Suppressor macrophage (primary cell): ENCODE data around the gene DLG2.
"Not testable (repeated sequence)": the region's sequence is repeated elsewhere in the genome, so short reads cannot be mapped to it uniquely, and the experiment has no call there.

Experiments used
- DNase-seq, 4 experiments: peaks; one replicate each; pipeline ENCODE4 v3.0.0-alpha.2; 2020 to 2022

The DLG2 gene

DNA sequence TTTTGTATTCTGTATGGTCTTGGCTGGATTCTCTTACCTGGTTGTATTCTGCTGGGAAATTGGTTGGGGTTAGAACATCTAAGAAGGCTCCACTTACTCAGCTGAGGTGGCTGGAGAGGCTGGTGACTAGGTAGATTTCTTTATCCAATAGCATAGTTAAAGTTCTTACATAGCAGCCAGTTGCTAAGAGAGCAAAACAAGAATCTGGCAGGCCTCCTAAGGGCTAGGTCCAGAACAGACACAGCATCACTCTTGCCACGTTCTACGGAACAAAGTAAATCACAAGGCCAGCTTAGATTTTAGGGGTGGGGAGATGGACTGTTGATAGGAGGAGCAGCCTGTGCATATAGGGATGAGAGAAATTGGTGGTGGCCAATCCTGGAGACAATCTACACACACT, 2199.6 kb downstream of the DLG2 start:
- DNase-seq, result no peak

GRCh38 chr11:83425137-83425466, 2202.0 kb downstream of the DLG2 start:
- no peak for DNase-seq

DNA sequence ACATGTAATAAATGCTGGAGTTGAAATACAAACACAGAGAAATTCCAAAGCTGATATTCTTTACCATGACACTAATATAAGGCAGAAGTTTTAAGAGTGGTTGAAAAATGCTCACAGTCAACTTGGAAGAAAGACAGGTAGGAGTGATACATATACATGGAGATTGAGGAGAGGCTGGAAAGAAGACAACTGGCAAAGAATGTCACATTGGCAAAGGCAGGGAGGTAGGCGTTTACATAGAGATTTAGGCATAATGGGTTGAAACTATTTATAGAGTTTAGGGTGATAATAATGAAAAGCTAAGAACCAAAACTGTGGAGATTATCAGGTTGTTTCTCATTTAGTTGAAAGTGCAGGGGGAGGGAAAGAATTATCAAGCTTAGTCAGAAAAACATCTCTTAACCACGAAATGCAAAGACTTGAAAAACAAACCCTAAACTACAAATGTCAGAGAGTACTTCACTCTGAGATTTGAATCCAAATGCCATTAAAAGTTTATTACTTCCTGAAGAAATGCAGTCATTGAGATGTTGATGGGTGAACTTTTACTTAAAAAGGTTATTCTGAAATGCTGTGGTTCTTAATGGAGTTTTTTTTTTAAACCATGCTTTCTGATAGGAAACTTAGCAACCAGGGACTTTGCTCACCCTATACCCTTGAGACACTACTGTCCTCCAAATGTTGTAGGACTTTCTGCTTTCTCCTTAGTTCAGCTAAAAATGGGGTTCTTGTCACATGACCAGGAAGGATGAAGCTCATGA, 2202.6 kb downstream of the DLG2 start:
- no peak for DNase-seq

GRCh38 chr11:83422641-83423040, 2204.5 kb downstream of the DLG2 start:
- not testable (repeated sequence) for DNase-seq

GRCh38 chr11:83410605-83411565, 2216.3 kb downstream of the DLG2 start:
- DNase-seq, result no peak

DNA sequence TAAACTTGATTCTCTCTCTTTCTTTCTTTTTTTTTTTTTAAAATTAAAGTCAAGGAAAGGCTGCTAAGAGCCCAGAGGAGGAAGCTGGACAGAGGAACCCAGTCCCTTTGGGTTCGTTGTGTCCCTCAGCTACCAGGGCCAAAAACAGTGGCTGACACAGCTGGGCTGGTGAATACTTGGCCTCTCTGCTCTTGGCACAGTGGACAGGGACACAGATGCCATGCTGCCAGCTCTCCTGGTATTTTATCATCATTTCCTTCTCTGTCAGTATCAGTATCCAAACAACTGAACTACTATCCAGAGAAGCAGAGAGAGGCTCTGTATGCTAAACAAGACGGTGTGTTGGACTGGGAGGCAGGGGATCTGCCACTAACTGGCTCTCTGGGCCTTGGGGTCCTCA, 2217.3 kb downstream of the DLG2 start:
- DNase-seq, result no peak

GRCh38 chr11:83409476-83409875, 2217.7 kb downstream of the DLG2 start:
- DNase-seq, result no peak

DNA sequence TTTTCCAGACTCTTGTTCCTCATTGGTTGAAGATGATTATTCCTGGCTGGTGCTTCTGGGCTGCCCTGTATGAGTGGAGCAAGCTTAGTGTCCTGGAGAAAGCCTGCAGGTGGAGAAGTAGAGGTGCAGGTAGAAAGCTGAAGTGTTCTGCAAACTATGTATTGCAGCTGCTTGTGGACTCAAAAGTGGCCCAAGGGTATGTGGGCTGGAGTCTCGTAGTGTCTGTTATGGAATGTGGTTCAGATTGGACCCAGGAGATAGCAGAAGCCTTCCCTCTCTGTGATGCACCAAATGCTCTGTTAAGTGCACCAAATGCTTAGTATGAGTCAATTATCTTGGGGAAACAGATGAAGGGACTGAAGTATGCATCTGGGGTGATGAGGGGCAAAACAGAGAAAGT, 2218.2 kb downstream of the DLG2 start:
- no peak for DNase-seq
